ENCODE results near the gene DENND1A. TPM values are rescaled to one million over a fixed set of nuclear protein-coding genes. Genes with fewer than 3 reads are reported as not detected.

DENND1A gene
- total RNA-seq, 6 experiments from 2014 or later: 13.9 to 22.6 (median 16.3) TPM

GRCh38 chr9:123861086-123861755 lies 68.7 kb downstream of the DENND1A start:
- 11% methylated on average over 2 of the region's 2 CpGs for WGBS (ENCODE audit: insufficient coverage, low coverage, low lambda C conversion rate, missing lambda C conversion rate)
- no peak for DNase-seq

DNA sequence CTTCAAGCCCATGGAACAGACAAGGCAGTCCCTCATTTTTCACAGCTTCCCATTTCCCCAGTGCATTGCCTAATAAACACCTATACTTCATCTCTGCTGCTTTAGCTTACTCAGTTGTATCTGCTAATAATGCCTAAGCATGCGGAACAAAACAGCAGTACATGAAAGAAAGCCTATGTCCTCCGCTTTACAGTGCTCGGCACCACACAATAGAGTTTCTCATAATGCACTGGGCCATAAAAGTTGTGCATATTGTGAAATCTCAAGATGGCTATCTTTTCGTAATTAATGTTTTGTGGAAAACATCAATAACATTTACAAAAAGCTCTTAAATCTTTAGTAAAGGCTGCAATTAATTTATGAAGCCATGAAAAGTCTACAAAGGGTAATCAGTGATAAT lies 69.3 kb downstream of the DENND1A start:
- Histone ChIP-seq H3K9me3 (no peaks in the 10 kb centered on the region), H3K4me1 (peaks cover 0 to 24% (median 2%) of the 10 kb centered on the region in 4 donors), H3K36me3 (no peaks in the 10 kb centered on the region), H3K27ac (peak overlapping the region in 1 of 3 donors; percentile 41), H3K27me3 (no peaks in the 10 kb centered on the region), H3K4me3 (no peak overlapping the region)
- ATAC-seq: peak in 1 of 4 donors; percentile 24
- no peak for TF ChIP-seq POLR2A (IDR thresholded peaks at IDR 0.05)
- TF ChIP-seq, protein P1, sequence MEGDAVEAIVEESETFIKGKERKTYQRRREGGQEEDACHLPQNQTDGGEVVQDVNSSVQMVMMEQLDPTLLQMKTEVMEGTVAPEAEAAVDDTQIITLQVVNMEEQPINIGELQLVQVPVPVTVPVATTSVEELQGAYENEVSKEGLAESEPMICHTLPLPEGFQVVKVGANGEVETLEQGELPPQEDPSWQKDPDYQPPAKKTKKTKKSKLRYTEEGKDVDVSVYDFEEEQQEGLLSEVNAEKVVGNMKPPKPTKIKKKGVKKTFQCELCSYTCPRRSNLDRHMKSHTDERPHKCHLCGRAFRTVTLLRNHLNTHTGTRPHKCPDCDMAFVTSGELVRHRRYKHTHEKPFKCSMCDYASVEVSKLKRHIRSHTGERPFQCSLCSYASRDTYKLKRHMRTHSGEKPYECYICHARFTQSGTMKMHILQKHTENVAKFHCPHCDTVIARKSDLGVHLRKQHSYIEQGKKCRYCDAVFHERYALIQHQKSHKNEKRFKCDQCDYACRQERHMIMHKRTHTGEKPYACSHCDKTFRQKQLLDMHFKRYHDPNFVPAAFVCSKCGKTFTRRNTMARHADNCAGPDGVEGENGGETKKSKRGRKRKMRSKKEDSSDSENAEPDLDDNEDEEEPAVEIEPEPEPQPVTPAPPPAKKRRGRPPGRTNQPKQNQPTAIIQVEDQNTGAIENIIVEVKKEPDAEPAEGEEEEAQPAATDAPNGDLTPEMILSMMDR (IDR thresholded peaks at IDR 0.05): no peak
- WGBS (ENCODE audit: insufficient coverage, low coverage, low lambda C conversion rate, missing lambda C conversion rate): 71% methylated on average over 4 of the region's 4 CpGs
- no peak for DNase-seq
- intact Hi-C loops (cut with DNase I): no loop called here

More at GRCh38 chr9:123861086-123861755, 68.7 kb downstream of the DENND1A start:
- TF ChIP-seq, protein P1 (IDR thresholded peaks at IDR 0.05): no peak
- TF ChIP-seq POLR2A (IDR thresholded peaks at IDR 0.05): no peak
- no peaks in the 10 kb centered on the region for H3K9me3 ChIP-seq
- intact Hi-C loops (cut with DNase I): no loop called here
- no peaks in the 10 kb centered on the region for H3K36me3 ChIP-seq
- H3K27me3 ChIP-seq: no peaks in the 10 kb centered on the region
- no peak overlapping the region for H3K4me3 ChIP-seq
- peak overlapping the region in 2 of 3 donors; percentile 39 to 41 for H3K27ac ChIP-seq
- peak; percentile 63 to 77 (median 72) for ATAC-seq
- peaks cover 0 to 24% (median 2%) of the 10 kb centered on the region in 4 donors for H3K4me1 ChIP-seq

GRCh38 chr9:123852403-123852802 lies 77.5 kb downstream of the DENND1A start:
- H3K4me1 ChIP-seq: no peaks in the 10 kb centered on the region
- intact Hi-C loops (cut with DNase I): no loop called here
- TF ChIP-seq, protein P1 (IDR thresholded peaks at IDR 0.05): no peak
- no peak for TF ChIP-seq POLR2A (IDR thresholded peaks at IDR 0.05)
- no peaks in the 10 kb centered on the region for H3K27me3 ChIP-seq
- H3K27ac ChIP-seq: no peak overlapping the region
- DNase-seq (no peak), ATAC-seq (no peak)
- H3K9me3 ChIP-seq: no peaks in the 10 kb centered on the region
- H3K36me3 ChIP-seq: no peaks in the 10 kb centered on the region
- 100% methylated on average over 2 of the region's 2 CpGs for WGBS (ENCODE audit: insufficient coverage, low coverage, low lambda C conversion rate, missing lambda C conversion rate)
- H3K4me3 ChIP-seq: no peak overlapping the region

DNA sequence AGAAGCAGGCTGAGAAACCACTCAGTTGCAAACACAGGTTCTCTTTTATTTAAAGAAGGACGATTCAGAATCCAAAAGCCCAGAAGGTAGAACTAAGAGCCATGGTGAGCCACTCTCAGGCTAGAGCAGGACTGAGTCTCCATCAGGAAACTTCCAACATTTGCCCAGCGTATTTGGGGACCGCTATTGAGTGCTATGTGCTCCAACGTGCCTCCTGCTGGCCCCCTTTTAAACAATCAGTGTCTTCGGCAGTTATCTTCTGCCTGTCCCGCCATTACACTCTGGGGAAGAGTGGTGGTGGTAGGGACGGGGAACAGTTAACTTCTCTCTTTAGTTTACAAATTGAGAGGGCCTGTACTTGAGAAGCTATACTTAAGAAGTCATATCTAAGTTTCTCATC lies 78.1 kb downstream of the DENND1A start:
- H3K9me3 ChIP-seq: no peaks in the 10 kb centered on the region
- no peak overlapping the region for H3K4me3 ChIP-seq
- ATAC-seq (no peak), DNase-seq (no peak)
- intact Hi-C loops (cut with DNase I): no loop called here
- H3K4me1 ChIP-seq: no peaks in the 10 kb centered on the region
- no peaks in the 10 kb centered on the region for H3K27me3 ChIP-seq
- no peaks in the 10 kb centered on the region for H3K36me3 ChIP-seq
- TF ChIP-seq POLR2A (IDR thresholded peaks at IDR 0.05): no peak
- TF ChIP-seq, protein P1 (IDR thresholded peaks at IDR 0.05): no peak
- no peak overlapping the region for H3K27ac ChIP-seq
- WGBS (ENCODE audit: insufficient coverage, low coverage, low lambda C conversion rate, missing lambda C conversion rate): 93% methylated on average over 4 of the region's 7 CpGs

All from right lobe of liver (tissue), 6 donors.